Esophagus (tissue), 2 donors: ENCODE data around the gene RFFL. TPM values are rescaled to one million over a fixed set of nuclear protein-coding genes. Genes with fewer than 3 reads are reported as not detected.
"Not testable (repeated sequence)": the region's sequence is repeated elsewhere in the genome, so short reads cannot be mapped to it uniquely, and the experiment has no call there.

ENCODE experiments used
- H3K27ac ChIP-seq, 2 donors: one replicate each; pipeline ENCODE4 v1.5.1; 2013; ENCODE audit warnings: low read depth in 2 of 2, mild to moderate bottlenecking in 2 of 2, inconsistent platforms in 1 of 2, low read length in 1 of 2, moderate library complexity in 1 of 2
- H3K27me3 ChIP-seq, 2 donors: one replicate each; pipeline ENCODE4 v1.6.1; 2013; ENCODE audit warnings: low read length in 2 of 2, control low read depth in 1 of 2, mild to moderate bottlenecking in 1 of 2; ENCODE audit not compliant: insufficient read depth in 2 of 2, control insufficient read depth in 1 of 2
- H3K36me3 ChIP-seq, 2 donors: one replicate each; pipeline ENCODE4 v1.6.1; 2013; ENCODE audit warnings: low read length in 1 of 2; ENCODE audit not compliant: control insufficient read depth in 2 of 2, insufficient read depth in 2 of 2
- H3K4me1 ChIP-seq, 2 donors: one replicate each; pipeline ENCODE4 v1.6.1; 2013; ENCODE audit warnings: low read length in 1 of 2; ENCODE audit not compliant: control insufficient read depth in 2 of 2, insufficient read depth in 2 of 2
- H3K4me3 ChIP-seq, 2 donors: one replicate each; pipeline ENCODE4 v1.5.1; 2013; ENCODE audit warnings: low read length in 2 of 2, mild to moderate bottlenecking in 2 of 2, low read depth in 1 of 2, moderate library complexity in 1 of 2
- H3K9me3 ChIP-seq, 2 donors: one replicate each; pipeline ENCODE4 v1.6.1; 2013; ENCODE audit warnings: mild to moderate bottlenecking in 2 of 2, low read depth in 1 of 2, low read length in 1 of 2, moderate library complexity in 1 of 2; ENCODE audit not compliant: control insufficient read depth in 2 of 2, insufficient read depth in 1 of 2
- WGBS, 2 donors: extraction: QIAGEN DNeasy Blood & Tissue Kit; methylation state at CpG; one replicate each; pipeline ENCODE4 v1.1.7; 2013; 5-methylcytosine and 5-hydroxymethylcytosine counted together
- polyA plus RNA-seq, 2 donors: library from polyadenylated mRNA; stranded (reverse); fragments of 200-250 nt; gene quantifications; one replicate each; pipeline ENCODE4 v1.2.3, GENCODE V29; 2013
- donor health status: healthy with polysubstance abuse.
- donor health status: Bipolar disorder and iron deficiency.

RFFL gene, protein sequence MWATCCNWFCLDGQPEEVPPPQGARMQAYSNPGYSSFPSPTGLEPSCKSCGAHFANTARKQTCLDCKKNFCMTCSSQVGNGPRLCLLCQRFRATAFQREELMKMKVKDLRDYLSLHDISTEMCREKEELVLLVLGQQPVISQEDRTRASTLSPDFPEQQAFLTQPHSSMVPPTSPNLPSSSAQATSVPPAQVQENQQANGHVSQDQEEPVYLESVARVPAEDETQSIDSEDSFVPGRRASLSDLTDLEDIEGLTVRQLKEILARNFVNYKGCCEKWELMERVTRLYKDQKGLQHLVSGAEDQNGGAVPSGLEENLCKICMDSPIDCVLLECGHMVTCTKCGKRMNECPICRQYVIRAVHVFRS
- 10 to 100 TPM; 13.0 to 18.1 TPM for polyA plus RNA-seq

GRCh38 chr17:35063514-35064223 lies at the start of gene RFFL:
Gene RFFL, minus strand, starts transcription at chr17:35063707. Its CDS starts 37,154 bp downstream, at chr17:35026553.
- H3K4me3 ChIP-seq = no peak within 1 kb of the TSS
- H3K9me3 ChIP-seq = no peaks in the 10 kb centered on the region
- H3K27ac ChIP-seq = peak within 1 kb of the TSS; percentile 73 to 85
- H3K27me3 ChIP-seq = no peaks in the 10 kb centered on the region
- WGBS, 2 donors = 5 to 7% methylated on average over 6 of the region's 6 CpGs
- peaks cover 0 to 2% of the 10 kb centered on the region in 2 donors for H3K36me3 ChIP-seq
- peaks cover 0 to 2% of the 10 kb centered on the region in 2 donors for H3K4me1 ChIP-seq

- not testable (repeated sequence) for H3K9me3 ChIP-seq, H3K36me3 ChIP-seq, H3K27ac ChIP-seq, H3K27me3 ChIP-seq, H3K4me1 ChIP-seq, H3K4me3 ChIP-seq
- 97 to 99% methylated on average over 17 of the region's 17 CpGs for WGBS, 2 donors
Measured at GRCh38 chr17:35110791-35111190, 47.3 kb upstream of the RFFL start.

DNA sequence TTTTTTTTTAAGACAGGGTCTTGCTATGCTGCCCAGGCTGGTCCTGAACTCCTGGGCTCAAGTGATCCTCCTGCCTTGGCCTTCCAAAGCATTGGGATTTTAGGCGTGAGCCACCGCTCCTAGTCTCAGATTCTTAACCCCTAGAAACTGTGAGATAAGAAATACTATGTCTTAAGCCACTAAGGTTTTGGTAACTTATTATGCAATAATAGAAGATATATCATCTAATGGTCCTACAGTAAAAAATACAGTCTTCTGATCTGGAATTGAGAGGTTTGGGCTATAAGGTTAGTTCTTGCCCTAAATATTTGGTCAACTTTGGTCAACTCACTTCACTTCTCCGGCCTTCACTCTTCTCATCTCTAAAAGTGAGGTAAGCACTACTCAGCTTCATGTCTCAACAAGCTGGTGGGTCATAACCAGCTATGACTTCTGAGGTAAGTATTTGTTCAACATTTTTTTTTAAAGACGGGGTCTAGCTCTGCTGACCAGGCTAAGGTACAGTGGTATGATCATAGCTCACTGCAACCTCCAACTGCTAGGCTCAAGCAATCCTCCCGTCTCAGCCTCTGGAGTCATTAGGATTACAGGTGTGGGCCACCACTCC lies 41.4 kb upstream of the RFFL start:
- Histone ChIP-seq H3K27me3 (no peaks in the 10 kb centered on the region), H3K4me1 (no peaks in the 10 kb centered on the region), H3K4me3 (no peak overlapping the region), H3K9me3 (no peaks in the 10 kb centered on the region), H3K36me3 (peaks cover 5 to 9% of the 10 kb centered on the region in 2 donors), H3K27ac (no peak overlapping the region)
- 95 to 98% methylated on average over 5 of the region's 5 CpGs for WGBS, 2 donors

DNA sequence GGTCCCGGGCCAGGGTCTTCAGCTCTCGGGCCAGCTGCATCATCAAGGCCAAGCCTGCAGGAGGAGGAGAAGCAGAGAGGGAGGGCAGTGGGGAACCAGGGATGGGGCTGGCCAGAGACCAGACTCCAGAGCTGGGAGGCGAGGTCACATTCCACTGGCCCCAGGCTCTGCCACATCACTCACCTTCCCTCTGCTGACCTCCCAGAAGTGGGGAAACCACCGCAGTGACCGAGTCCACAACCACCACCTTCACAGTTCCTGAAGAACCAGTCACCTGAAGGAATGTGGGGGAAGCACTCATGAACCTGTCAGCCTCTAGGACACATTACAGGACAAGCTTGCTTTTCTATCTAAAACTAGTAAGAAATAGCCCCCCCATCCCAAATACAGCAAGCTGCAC lies 39.8 kb upstream of the RFFL start:
- Histone ChIP-seq H3K4me3 (no peak overlapping the region), H3K27ac (no peak overlapping the region), H3K9me3 (no peaks in the 10 kb centered on the region), H3K36me3 (peaks cover 5 to 9% of the 10 kb centered on the region in 2 donors), H3K27me3 (no peaks in the 10 kb centered on the region), H3K4me1 (no peaks in the 10 kb centered on the region)
- 92 to 97% methylated on average over 5 of the region's 5 CpGs for WGBS, 2 donors

GRCh38 chr17:35101725-35102124 lies 38.2 kb upstream of the RFFL start:
- Histone ChIP-seq H3K9me3 (no peaks in the 10 kb centered on the region), H3K4me3 (no peak overlapping the region), H3K36me3 (peaks cover 5 to 9% of the 10 kb centered on the region in 2 donors), H3K27ac (no peak overlapping the region), H3K27me3 (no peaks in the 10 kb centered on the region), H3K4me1 (no peaks in the 10 kb centered on the region)
- WGBS, 2 donors = 90% methylated on average over 2 of the region's 2 CpGs

DNA sequence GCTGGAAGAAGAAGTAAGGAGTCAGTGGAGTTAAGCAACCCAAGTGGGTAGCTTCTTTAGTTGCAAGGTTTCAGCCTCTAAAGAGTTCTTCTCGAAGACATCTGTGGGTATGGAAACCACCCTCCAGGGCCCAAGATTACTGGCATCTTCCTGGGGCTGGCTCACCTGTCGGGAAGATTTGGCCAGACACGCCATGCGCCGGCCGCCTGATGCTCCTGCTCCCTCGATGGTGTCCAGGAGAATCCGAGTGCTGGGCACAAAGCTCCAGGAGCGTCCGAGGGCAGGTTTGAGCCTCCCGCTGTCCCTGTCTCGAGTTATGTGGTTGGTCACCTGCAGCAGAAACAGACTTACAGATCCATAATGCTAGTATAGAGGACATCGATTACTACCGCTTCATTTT lies 37.5 kb upstream of the RFFL start:
- Histone ChIP-seq H3K36me3 (peaks cover 5% of the 10 kb centered on the region in 2 donors), H3K9me3 (no peaks in the 10 kb centered on the region), H3K4me3 (no peak overlapping the region), H3K27me3 (no peaks in the 10 kb centered on the region), H3K27ac (no peak overlapping the region), H3K4me1 (no peaks in the 10 kb centered on the region)
- WGBS, 2 donors = 95 to 96% methylated on average over 14 of the region's 14 CpGs

GRCh38 chr17:35099908-35100307 lies 36.4 kb upstream of the RFFL start:
- Histone ChIP-seq H3K4me1 (no peaks in the 10 kb centered on the region), H3K4me3 (no peak overlapping the region), H3K27me3 (no peaks in the 10 kb centered on the region), H3K36me3 (peaks cover 3 to 5% of the 10 kb centered on the region in 2 donors), H3K27ac (no peak overlapping the region), H3K9me3 (no peaks in the 10 kb centered on the region)
- WGBS, 2 donors = 90 to 92% methylated on average over 3 of the region's 3 CpGs

- WGBS, 2 donors = 88% methylated on average over 2 of the region's 2 CpGs
- Histone ChIP-seq H3K4me1 (no peaks in the 10 kb centered on the region), H3K9me3 (no peaks in the 10 kb centered on the region), H3K4me3 (no peak overlapping the region), H3K27me3 (no peaks in the 10 kb centered on the region), H3K36me3 (no peaks in the 10 kb centered on the region), H3K27ac (no peak overlapping the region)
Measured at GRCh38 chr17:35097776-35098175, 34.3 kb upstream of the RFFL start.

DNA sequence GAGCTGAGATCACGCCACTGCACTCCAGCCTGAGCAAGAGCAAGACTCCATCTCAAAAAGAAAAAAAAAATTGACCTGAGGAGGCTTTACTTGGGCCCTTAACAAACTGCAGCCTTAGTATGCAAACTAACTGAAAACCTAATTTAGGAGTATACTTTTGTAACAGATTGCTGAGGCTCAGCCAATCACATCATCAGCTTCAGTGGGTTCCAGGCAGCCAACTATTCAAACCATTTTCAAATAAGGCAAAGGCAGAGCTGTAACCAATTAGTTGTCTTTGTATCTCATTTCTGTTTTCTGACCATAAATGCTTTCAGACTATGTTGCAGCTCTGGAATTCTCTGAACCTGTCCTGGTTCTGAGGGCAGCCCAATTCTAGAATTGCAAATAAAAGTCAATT lies 32.2 kb upstream of the RFFL start:
- Histone ChIP-seq H3K36me3 (no peaks in the 10 kb centered on the region), H3K4me1 (no peaks in the 10 kb centered on the region), H3K27ac (no peak overlapping the region), H3K9me3 (no peaks in the 10 kb centered on the region), H3K4me3 (no peak overlapping the region), H3K27me3 (no peaks in the 10 kb centered on the region)
- WGBS, 2 donors = 97 to 100% methylated on average over 1 of the region's 1 CpG
